Right lobe of liver (tissue), 6 donors: ENCODE results near the gene SETMAR. TPM values are rescaled to one million over a fixed set of nuclear protein-coding genes. Genes with fewer than 3 reads are reported as not detected.

Experiments
- ATAC-seq, 4 donors: fragments of 200-7000 bp; cut with Tn5 transposase; one replicate each; pipeline ENCODE4 v1.9.1; 2020; ENCODE audit warnings: mild to moderate bottlenecking in 4 of 4, moderate library complexity in 4 of 4
- DNase-seq, 3 donors: peaks; one replicate each; pipeline ENCODE4 v3.0.0-alpha.2; 2020
- H3K27ac ChIP-seq, 3 donors: fragments of 200-600 bp; one replicate each; pipeline ENCODE4 v1.8.0; 2022
- H3K27me3 ChIP-seq, 2 donors: fragments of 200-600 bp; one replicate each; pipeline ENCODE4 v1.8.0; 2022
- H3K36me3 ChIP-seq, 4 donors: fragments of 200-600 bp; sonication (generic) in 1 of 4; one replicate each; pipeline versions ENCODE4 v1.5.1 to v1.8.0; 2017 to 2022; ENCODE audit warnings: control low read depth in 1 of 4
- H3K4me1 ChIP-seq, 4 donors: fragments of 200-600 bp; sonication (generic) in 1 of 4; one replicate each; pipeline versions ENCODE4 v1.5.1 to v1.8.0; 2017 to 2022; ENCODE audit warnings: control low read depth in 1 of 4
- H3K4me3 ChIP-seq, 3 donors: fragments of 200-600 bp; one replicate each; pipeline ENCODE4 v1.8.0; 2022
- H3K9me3 ChIP-seq, 4 donors: fragments of 200-600 bp; sonication (generic) in 1 of 4; one replicate each; pipeline versions ENCODE4 v1.5.1 to v1.8.0; 2017 to 2022; ENCODE audit warnings: control low read depth in 1 of 4
- POLR2A ChIP-seq: fragments of 450-650 bp; IDR thresholded peaks from one replicate; pipeline ENCODE4 v1.6.1; 2017; ENCODE audit warnings: antibody characterized with exemption, mild to moderate bottlenecking
- WGBS: methylation state at CpG from one replicate; pipeline ENCODE4 v1.1.6; 2018; ENCODE audit warnings: low coverage, low lambda C conversion rate; ENCODE audit not compliant: insufficient coverage; ENCODE audit errors: missing lambda C conversion rate; 5-methylcytosine and 5-hydroxymethylcytosine counted together
- intact Hi-C, 2 donors: fragments of 100-400 bp; cut with DNase I; formaldehyde crosslinking; loops; one replicate each; pipeline versions ENCODE4 v1.11.2 to v1.14.1; 2022
- total RNA-seq, 6 experiments: library from RNA; depleted of rRNA in 2 of 6; stranded (reverse); fragments of >200 nt in 2 of 6; fragmentation: NEBNext Ultra II Directional in 3 of 6; extraction: Animal tissue kit (Norgen Biotek cat#: 25700) in 3 of 6; gene quantifications; one replicate each; pipeline versions ENCODE4 v1.1.0 to v1.2.4, GENCODE V29; 2016 to 2023
- TF ChIP-seq, protein P1 (sequence below), 4 donors: fragments of 200-600 bp in 3 of 4; fragments of 450-650 bp in 1 of 4; IDR thresholded peaks; one replicate each; pipeline versions ENCODE4 v1.5.1 to v1.8.0; 2016 to 2022; ENCODE audit warnings: antibody characterized with exemption in 4 of 4, mild to moderate bottlenecking in 2 of 4
- donor health status: DM: no; HTN: yes; CAD: no.
- donor health status: DM: no; HTN: no; CAD: no.
- donor health status: DM: no; HTN: no; CAD: no.
- donor health status: DM: no; HTN: yes; CAD: no.
- donor health status: DM: no; HTN: yes; CAD: no.

SETMAR gene
- total RNA-seq, 6 experiments from 2014 or later: 5.7 to 8.9 (median 7.0) TPM

DNA sequence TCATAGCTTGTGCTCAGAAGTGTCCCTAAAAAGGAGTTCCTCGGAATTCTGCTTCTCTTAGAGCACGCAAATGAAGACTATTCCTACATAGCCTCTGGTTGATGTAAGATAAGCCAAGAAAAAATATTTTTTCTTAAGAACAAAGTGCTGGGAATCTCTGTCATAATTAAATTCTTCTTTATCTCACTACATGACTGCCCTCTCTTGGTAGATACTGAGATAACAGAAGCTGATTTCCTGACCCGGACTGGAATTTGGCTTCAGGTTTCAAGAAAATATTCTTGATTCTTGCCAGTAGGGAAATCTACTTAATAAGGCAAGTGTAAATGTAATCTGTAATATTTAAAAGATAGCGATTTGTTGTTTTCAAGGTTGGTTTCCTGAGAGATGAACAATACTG, 31.3 kb upstream of the SETMAR start:
- Histone ChIP-seq H3K4me3 (no peak overlapping the region), H3K27me3 (no peaks in the 10 kb centered on the region), H3K36me3 (no peaks in the 10 kb centered on the region), H3K9me3 (no peaks in the 10 kb centered on the region), H3K27ac (no peak overlapping the region), H3K4me1 (no peaks in the 10 kb centered on the region)
- intact Hi-C loops: no loop called here
- WGBS: 28% methylated on average over 4 of the region's 4 CpGs
- no peak for DNase-seq
- TF ChIP-seq, protein P1, sequence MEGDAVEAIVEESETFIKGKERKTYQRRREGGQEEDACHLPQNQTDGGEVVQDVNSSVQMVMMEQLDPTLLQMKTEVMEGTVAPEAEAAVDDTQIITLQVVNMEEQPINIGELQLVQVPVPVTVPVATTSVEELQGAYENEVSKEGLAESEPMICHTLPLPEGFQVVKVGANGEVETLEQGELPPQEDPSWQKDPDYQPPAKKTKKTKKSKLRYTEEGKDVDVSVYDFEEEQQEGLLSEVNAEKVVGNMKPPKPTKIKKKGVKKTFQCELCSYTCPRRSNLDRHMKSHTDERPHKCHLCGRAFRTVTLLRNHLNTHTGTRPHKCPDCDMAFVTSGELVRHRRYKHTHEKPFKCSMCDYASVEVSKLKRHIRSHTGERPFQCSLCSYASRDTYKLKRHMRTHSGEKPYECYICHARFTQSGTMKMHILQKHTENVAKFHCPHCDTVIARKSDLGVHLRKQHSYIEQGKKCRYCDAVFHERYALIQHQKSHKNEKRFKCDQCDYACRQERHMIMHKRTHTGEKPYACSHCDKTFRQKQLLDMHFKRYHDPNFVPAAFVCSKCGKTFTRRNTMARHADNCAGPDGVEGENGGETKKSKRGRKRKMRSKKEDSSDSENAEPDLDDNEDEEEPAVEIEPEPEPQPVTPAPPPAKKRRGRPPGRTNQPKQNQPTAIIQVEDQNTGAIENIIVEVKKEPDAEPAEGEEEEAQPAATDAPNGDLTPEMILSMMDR (IDR thresholded peaks at IDR 0.05): peak; percentile 30 to 49 (median 38)
- no peak for TF ChIP-seq POLR2A
- peak in 2 of 4 donors; percentile 48 to 53 for ATAC-seq

- H3K4me3 ChIP-seq: no peak overlapping the region
- TF ChIP-seq, protein P1 (IDR thresholded peaks at IDR 0.05): no peak
- TF ChIP-seq POLR2A: no peak
- WGBS: 96% methylated on average over 2 of the region's 2 CpGs
- H3K36me3 ChIP-seq: no peaks in the 10 kb centered on the region
- H3K27me3 ChIP-seq: no peaks in the 10 kb centered on the region
- no peaks in the 10 kb centered on the region for H3K9me3 ChIP-seq
- intact Hi-C loops: no loop called here
- H3K27ac ChIP-seq: no peak overlapping the region
- DNase-seq (no peak), ATAC-seq (no peak)
- H3K4me1 ChIP-seq: no peaks in the 10 kb centered on the region
Observed at GRCh38 chr3:4279516-4280105, 23.6 kb upstream of the SETMAR start.

- DNase-seq: no peak
- H3K27me3 ChIP-seq: no peaks in the 10 kb centered on the region
- no peak overlapping the region for H3K27ac ChIP-seq
- ATAC-seq: no peak
- no peaks in the 10 kb centered on the region for H3K9me3 ChIP-seq
- TF ChIP-seq, protein P1 (IDR thresholded peaks at IDR 0.05): no peak
- no peak for TF ChIP-seq POLR2A
- 46% methylated on average over 2 of the region's 2 CpGs for WGBS
- intact Hi-C loops: no loop called here
- no peaks in the 10 kb centered on the region for H3K36me3 ChIP-seq
- no peak overlapping the region for H3K4me3 ChIP-seq
- H3K4me1 ChIP-seq: no peaks in the 10 kb centered on the region
Observed at GRCh38 chr3:4281991-4282390, 21.2 kb upstream of the SETMAR start.

DNA sequence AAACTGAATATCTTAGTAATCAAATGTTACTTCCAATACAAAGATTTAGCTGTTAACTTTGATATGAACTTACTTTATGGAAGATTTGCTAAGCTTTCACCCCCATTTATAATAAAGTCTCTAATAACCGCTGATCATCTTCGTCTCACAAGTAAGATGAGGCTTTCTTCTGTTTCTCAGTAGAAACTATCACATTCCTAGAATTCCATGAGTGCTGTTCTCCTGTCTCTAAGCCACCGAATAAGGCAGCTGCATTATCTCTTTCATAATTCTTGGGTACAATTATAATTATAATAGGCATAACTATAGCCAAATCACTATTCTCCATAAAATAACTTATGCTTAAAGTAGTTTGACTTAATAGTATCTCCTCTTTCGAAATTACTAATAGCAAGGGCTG, 18.3 kb upstream of the SETMAR start:
- TF ChIP-seq, protein P1 (IDR thresholded peaks at IDR 0.05): no peak
- TF ChIP-seq POLR2A: no peak
- Histone ChIP-seq H3K27me3 (no peaks in the 10 kb centered on the region), H3K27ac (no peak overlapping the region), H3K4me1 (no peaks in the 10 kb centered on the region), H3K9me3 (no peaks in the 10 kb centered on the region), H3K4me3 (no peak overlapping the region), H3K36me3 (no peaks in the 10 kb centered on the region)
- intact Hi-C loops: loop anchor here in 1 of 2 donors (5.0 kb wide), 1 partner anchor 1083 kb away; no protein-coding TSS in a partner anchor
- no peak for ATAC-seq
- DNase-seq: no peak
- 53% methylated on average over 4 of the region's 4 CpGs for WGBS
